Osteoblast (primary cell): Measurements from ENCODE around the gene DNAI1. TPM values are rescaled to one million over a fixed set of nuclear protein-coding genes. Genes with fewer than 3 reads are reported as not detected.

Experiments used
- DNase-seq: peaks from one replicate; pipeline ENCODE4 v3.0.0; 2011; ENCODE audit warnings: low spot score, mixed read lengths; ENCODE audit not compliant: insufficient read length; ENCODE audit errors: missing footprints
- H2AFZ ChIP-seq: 2 replicates; pipeline ENCODE4 v1.6.0; 2011; ENCODE audit warnings: mild to moderate bottlenecking, low read length
- H3K27ac ChIP-seq: 2 replicates; pipeline ENCODE4 v1.5.1; 2011; ENCODE audit warnings: mild to moderate bottlenecking, low read depth, low read length, moderate library complexity
- H3K27me3 ChIP-seq: 2 replicates; pipeline ENCODE4 v1.6.0; 2012; ENCODE audit warnings: mild to moderate bottlenecking, control low read depth, inconsistent platforms, low read length, moderate library complexity; ENCODE audit not compliant: insufficient read depth
- H3K36me3 ChIP-seq: 2 replicates; pipeline ENCODE4 v1.5.1; 2011; ENCODE audit warnings: mild to moderate bottlenecking, low read length, control low read depth, moderate library complexity; ENCODE audit not compliant: insufficient read depth
- H3K4me1 ChIP-seq: 2 replicates; pipeline ENCODE4 v1.5.1; 2011; ENCODE audit warnings: mild to moderate bottlenecking, low read length, control low read depth, moderate library complexity; ENCODE audit not compliant: insufficient read depth
- H3K4me2 ChIP-seq: 2 replicates; pipeline ENCODE4 v1.6.0; 2011; ENCODE audit warnings: mild to moderate bottlenecking, low read length; ENCODE audit not compliant: insufficient read depth
- H3K4me3 ChIP-seq: fragments of 200-600 bp; sonication (generic); 3 replicates; pipeline ENCODE4 v1.5.1; 2012; ENCODE audit warnings: mild to moderate bottlenecking, low read length, inconsistent platforms; ENCODE audit not compliant: insufficient read depth
- H3K79me2 ChIP-seq: 2 replicates; pipeline ENCODE4 v1.6.0; 2012; ENCODE audit warnings: mild to moderate bottlenecking, low read length, control low read depth, inconsistent platforms; ENCODE audit not compliant: insufficient read depth
- H3K9me3 ChIP-seq: 2 replicates; pipeline ENCODE4 v1.5.1; 2011; ENCODE audit warnings: low read depth, low read length, control low read depth
- H4K20me1 ChIP-seq: 2 replicates; pipeline ENCODE4 v1.6.0; 2012; ENCODE audit warnings: mild to moderate bottlenecking, low read length, control low read depth; ENCODE audit not compliant: insufficient read depth
- CTCF ChIP-seq: IDR thresholded peaks from 2 replicates; pipeline ENCODE4 v1.5.1; 2011; ENCODE audit warnings: mild to moderate bottlenecking, low read depth, low read length, moderate library complexity; ENCODE audit errors: extremely low read depth
- total RNA-seq: library from RNA; depleted of rRNA; stranded (reverse); fragments of >200 nt; gene quantifications from 2 replicates; pipeline ENCODE4 v1.2.3, GENCODE V29; 2012

DNAI1 gene
- total RNA-seq, 1 donor: 47.4 TPM

GRCh38 chr9:34549407-34549732 is 90.8 kb downstream of the DNAI1 start:
- peaks cover 5% of the 10 kb centered on the region for H4K20me1 ChIP-seq
- H3K9me3 ChIP-seq: no peaks in the 10 kb centered on the region
- H2AFZ ChIP-seq: no peak overlapping the region
- no peaks in the 10 kb centered on the region for H3K79me2 ChIP-seq
- no peak for TF ChIP-seq CTCF
- H3K4me3 ChIP-seq: no peak overlapping the region
- DNase-seq: peak; percentile 75
- peaks cover 9% of the 10 kb centered on the region for H3K27me3 ChIP-seq
- no peaks in the 10 kb centered on the region for H3K4me1 ChIP-seq
- no peak overlapping the region for H3K4me2 ChIP-seq
- H3K27ac ChIP-seq: no peak overlapping the region
- no peaks in the 10 kb centered on the region for H3K36me3 ChIP-seq

GRCh38 chr9:34550016-34550680 is 91.5 kb downstream of the DNAI1 start:
- Histone ChIP-seq H3K4me2 (no peak overlapping the region), H3K9me3 (no peaks in the 10 kb centered on the region), H3K4me3 (no peak overlapping the region), H4K20me1 (peaks cover 5% of the 10 kb centered on the region), H3K27ac (no peak overlapping the region), H3K27me3 (peaks cover 5% of the 10 kb centered on the region), H3K4me1 (no peaks in the 10 kb centered on the region), H3K79me2 (no peaks in the 10 kb centered on the region), H3K36me3 (no peaks in the 10 kb centered on the region), H2AFZ (no peak overlapping the region)
- no peak for TF ChIP-seq CTCF
- DNase-seq: peak; percentile 66

GRCh38 chr9:34550681-34551270 is 92.2 kb downstream of the DNAI1 start:
- Histone ChIP-seq H2AFZ (no peak overlapping the region), H3K27ac (no peak overlapping the region), H3K27me3 (peaks cover 5% of the 10 kb centered on the region), H3K9me3 (no peaks in the 10 kb centered on the region), H3K4me3 (no peak overlapping the region), H3K79me2 (no peaks in the 10 kb centered on the region), H3K4me1 (no peaks in the 10 kb centered on the region), H4K20me1 (peaks cover 5% of the 10 kb centered on the region), H3K4me2 (no peak overlapping the region), H3K36me3 (no peaks in the 10 kb centered on the region)
- TF ChIP-seq CTCF: no peak
- peak; percentile 81 for DNase-seq

- H3K27ac ChIP-seq: no peak overlapping the region
- H4K20me1 ChIP-seq: peaks cover 5% of the 10 kb centered on the region
- no peaks in the 10 kb centered on the region for H3K79me2 ChIP-seq
- no peaks in the 10 kb centered on the region for H3K36me3 ChIP-seq
- no peaks in the 10 kb centered on the region for H3K9me3 ChIP-seq
- H3K4me3 ChIP-seq: no peak overlapping the region
- H3K4me2 ChIP-seq: no peak overlapping the region
- no peak overlapping the region for H2AFZ ChIP-seq
- H3K27me3 ChIP-seq: peaks cover 5% of the 10 kb centered on the region
- no peak for TF ChIP-seq CTCF
- DNase-seq: peak; percentile 82
- H3K4me1 ChIP-seq: no peaks in the 10 kb centered on the region
Measured at GRCh38 chr9:34551751-34552605, 93.4 kb downstream of the DNAI1 start.
